ENCODE data around the gene LSM5. TPM values are rescaled to one million over a fixed set of nuclear protein-coding genes. Genes with fewer than 3 reads are reported as not detected.

Gene LSM5
- total and polyA plus RNA-seq, 9 of the 15 experiments (the other 6 are each of a cell fraction or from before 2014, with no cell fraction given): 36.3 to 620 (median 186) TPM

GRCh38 chr7:32495298-32496051 is 5.3 kb upstream of the LSM5 start, which contains the start of gene AVL9 (continued):
- no peak for TF ChIP-seq ESRRB (CRISPR knock-in tag; IDR thresholded peaks at IDR 0.05; ENCODE audit: borderline replicate concordance)
- TF ChIP-seq CCAR2 (IDR thresholded peaks at IDR 0.05; ENCODE audit: low read depth, low read length): no peak
- TF ChIP-seq ILK (tag; IDR thresholded peaks at IDR 0.05; ENCODE audit: borderline replicate concordance, low read depth): no peak
- TF ChIP-seq MAFK (IDR thresholded peaks at IDR 0.05; ENCODE audit: low read length): no peak
- TF ChIP-seq SLC30A9 (CRISPR knock-in tag; IDR thresholded peaks at IDR 0.05): no peak
- TF ChIP-seq SP2 (IDR thresholded peaks at IDR 0.05; ENCODE audit: extremely low read depth, low read depth, low read length, poor library complexity, severe bottlenecking): no peak
- TF ChIP-seq PRDM10 (IDR thresholded peaks at IDR 0.05; ENCODE audit: partially characterized antibody): no peak
- TF ChIP-seq CTBP1 (IDR thresholded peaks at IDR 0.05; ENCODE audit: borderline replicate concordance): no peak
- no peak for TF ChIP-seq ARID3A (IDR thresholded peaks at IDR 0.05; ENCODE audit: borderline replicate concordance, low read depth, low read length)
- peak; percentile 43 for TF ChIP-seq JUND (IDR thresholded peaks at IDR 0.05; ENCODE audit: borderline replicate concordance, low read depth, low read length)
- TF ChIP-seq JUND (tag; IDR thresholded peaks at IDR 0.05; ENCODE audit: borderline replicate concordance, low read depth, low read length): no peak
- peak; percentile 88 for TF ChIP-seq FIP1L1 (IDR thresholded peaks at IDR 0.05; ENCODE audit: low read depth, low read length, poor library complexity, severe bottlenecking)
- no peak for TF ChIP-seq ZNF589 (CRISPR knock-in tag; IDR thresholded peaks at IDR 0.05; ENCODE audit: low read depth)
- TF ChIP-seq ZNF282 (CRISPR knock-in tag; IDR thresholded peaks at IDR 0.05): no peak
- TF ChIP-seq RFX1 (IDR thresholded peaks at IDR 0.05): no peak
- TF ChIP-seq CREB5 (CRISPR knock-in tag; IDR thresholded peaks at IDR 0.05): no peak

Measured in K562 (cell line).